B cell (primary cell): ENCODE results near the gene ZBTB3. TPM values are rescaled to one million over a fixed set of nuclear protein-coding genes. Genes with fewer than 3 reads are reported as not detected.

Source experiments
- ATAC-seq: fragments of 200-7000 bp; cut with Tn5 transposase; one replicate; pipeline ENCODE4 v1.10.0; 2021; ENCODE audit warnings: low read depth, mild to moderate bottlenecking, moderate number of reproducible peaks, moderate library complexity
- CTCF ChIA-PET: fragments of 350-600 bp; sonication (Branson Sonifier 250); formaldehyde crosslinking; loops from one replicate; lab custom pipeline; 2021; ENCODE audit warnings: antibody characterized with exemption, inconsistent platforms; lab: Charles Lee
- POLR2A ChIA-PET: fragments of 350-600 bp; sonication (Branson Sonifier 250); formaldehyde crosslinking; loops from one replicate; lab custom pipeline; 2021; ENCODE audit warnings: antibody characterized with exemption; lab: Charles Lee
- DNase-seq: peaks from one replicate; pipeline ENCODE4 v3.0.0; 2013
- H2AFZ ChIP-seq: 2 replicates; pipeline ENCODE4 v1.6.1; 2012; ENCODE audit warnings: mild to moderate bottlenecking, low read depth, low read length; ENCODE audit not compliant: insufficient read depth, poor library complexity, severe bottlenecking
- H3K27ac ChIP-seq, 2 donors: 1 replicate in 1 of 2; 2 replicates in 1 of 2; pipeline ENCODE4 v1.5.1; 2012 to 2013; ENCODE audit warnings: low read length in 2 of 2, mild to moderate bottlenecking in 2 of 2, moderate library complexity in 1 of 2
- H3K27me3 ChIP-seq, 4 experiments: fragments of 200-600 bp in 1 of 4; sonication (generic) in 1 of 4; replicated peaks in 1 of 4; 1 replicate in 2 of 4; 2 replicates in 2 of 4; pipeline versions ENCODE4 v1.6.1 to v1.7.0; 2013 to 2016; ENCODE audit warnings: low read length in 3 of 4, mild to moderate bottlenecking in 2 of 4, mixed read lengths in 1 of 4, moderate library complexity in 1 of 4; ENCODE audit not compliant: insufficient read depth in 4 of 4, control insufficient read depth in 3 of 4; ENCODE audit errors: control extremely low read depth in 1 of 4
- H3K36me3 ChIP-seq, 2 experiments: replicated peaks in 1 of 2; 1 replicate in 1 of 2; 2 replicates in 1 of 2; pipeline versions ENCODE4 v1.6.1 to v1.7.1; 2013; ENCODE audit warnings: low read length in 1 of 2; ENCODE audit not compliant: insufficient read depth in 2 of 2, control insufficient read depth in 1 of 2; ENCODE audit errors: control extremely low read depth in 1 of 2, extremely low read depth in 1 of 2
- H3K4me1 ChIP-seq, 2 donors: fragments of 200-600 bp in 1 of 2; sonication (generic) in 1 of 2; 1 replicate in 1 of 2; 2 replicates in 1 of 2; pipeline versions ENCODE4 v1.5.1 to v1.6.1; 2013 to 2017; ENCODE audit warnings: low read length in 2 of 2; ENCODE audit not compliant: control insufficient read depth in 2 of 2, insufficient read depth in 2 of 2
- H3K4me2 ChIP-seq: replicated peaks from 2 replicates; pipeline ENCODE3; 2012; ENCODE audit warnings: mild to moderate bottlenecking, low read depth, low read length; ENCODE audit not compliant: poor library complexity, severe bottlenecking
- H3K4me3 ChIP-seq, 5 experiments: fragments of 200-600 bp in 1 of 5; sonication (generic) in 1 of 5; 1 replicate in 3 of 5; 2 replicates in 2 of 5; pipeline versions ENCODE4 v1.5.1 to v1.7.0; 2011 to 2016; ENCODE audit warnings: low read length in 4 of 5, mild to moderate bottlenecking in 4 of 5, low read depth in 2 of 5, control low read depth in 1 of 5, moderate library complexity in 1 of 5; ENCODE audit not compliant: insufficient read depth in 1 of 5; ENCODE audit errors: control extremely low read depth in 1 of 5, extremely low read depth in 1 of 5
- H3K79me2 ChIP-seq: fragments of 200-600 bp; sonication (generic); one replicate; pipeline ENCODE4 v1.6.0; 2016; ENCODE audit warnings: low read length; ENCODE audit not compliant: control insufficient read depth, insufficient read depth
- H3K9ac ChIP-seq: fragments of 200-600 bp; sonication (generic); 2 replicates; pipeline ENCODE4 v1.6.1; 2017; ENCODE audit warnings: mild to moderate bottlenecking, low read length, moderate library complexity
- H3K9me3 ChIP-seq, 3 donors: one replicate each; pipeline versions ENCODE4 v1.6.1 to v1.7.1; 2013; ENCODE audit warnings: low read length in 2 of 3; ENCODE audit not compliant: control insufficient read depth in 2 of 3, insufficient read depth in 1 of 3; ENCODE audit errors: control extremely low read depth in 1 of 3
- H4K20me1 ChIP-seq: 2 replicates; pipeline ENCODE4 v1.6.0; 2012; ENCODE audit warnings: mild to moderate bottlenecking, low read length; ENCODE audit not compliant: insufficient read depth, control insufficient read depth, poor library complexity, severe bottlenecking
- H3K27ac Mint-ChIP-seq: one replicate; pipeline ENCODE4 v1.8.0; 2021; ENCODE audit warnings: mixed read lengths
- H3K27me3 Mint-ChIP-seq: one replicate; pipeline ENCODE4 v1.8.0; 2021; ENCODE audit warnings: mixed read lengths
- H3K4me1 Mint-ChIP-seq: one replicate; pipeline ENCODE4 v1.8.0; 2021; ENCODE audit warnings: mixed read lengths
- H3K4me3 Mint-ChIP-seq: one replicate; pipeline ENCODE4 v1.8.0; 2021; ENCODE audit warnings: mixed read lengths
- H3K9me3 Mint-ChIP-seq: one replicate; pipeline ENCODE4 v1.8.0; 2022; ENCODE audit warnings: mixed read lengths; ENCODE audit not compliant: insufficient read depth
- CTCF ChIP-seq: fragments of 200-600 bp; IDR thresholded peaks from one replicate; pipeline ENCODE4 v1.8.0; 2022; ENCODE audit warnings: antibody characterized with exemption, mild to moderate bottlenecking
- EZH2 ChIP-seq: IDR thresholded peaks from 2 replicates; pipeline ENCODE4 v1.6.1; 2012; ENCODE audit warnings: borderline replicate concordance, low read depth, mild to moderate bottlenecking, moderate library complexity, low read length; ENCODE audit not compliant: insufficient read depth, poor library complexity, severe bottlenecking
- WGBS: methylation state at CpG from one replicate; pipeline ENCODE4 v1.1.5; 2013; ENCODE audit warnings: missing lambda C conversion rate; ENCODE audit not compliant: insufficient coverage; 5-methylcytosine and 5-hydroxymethylcytosine counted together
- intact Hi-C: fragments of 100-400 bp; cut with micrococcal nuclease; formaldehyde crosslinking; loops from one replicate; pipeline ENCODE4 v1.10.0; 2022
- polyA plus RNA-seq: library from polyadenylated mRNA; depleted of rRNA; stranded (reverse); fragments of >200 nt; gene quantifications from 2 replicates; pipeline ENCODE4 v1.2.3, GENCODE V29; 2012
- total RNA-seq, 2 donors: library from RNA; stranded (reverse); fragments of 120-200 nt in 1 of 2; gene quantifications; 1 replicate in 1 of 2; 2 replicates in 1 of 2; pipeline versions ENCODE4 v1.2.3 to v1.2.4, GENCODE V29; 2013 to 2022

ZBTB3 gene
- total and polyA plus RNA-seq, 2 donors (not counting 1 experiment from before 2014, with no cell fraction given), result 8.7 to 22.0 TPM

GRCh38 chr11:62708392-62708791 lies 45.6 kb downstream of the ZBTB3 start:
- Histone ChIP-seq H3K4me3 (peak overlapping the region in 4 of 5 experiments; percentile 66 to 91 (median 81)), H2AFZ (peak overlapping the region; percentile 99), H3K9me3 (no peaks in the 10 kb centered on the region), H3K27me3 (no peaks in the 10 kb centered on the region), H3K9ac (peak overlapping the region; percentile 89), H3K4me1 (peaks cover 39 to 52% of the 10 kb centered on the region in 2 donors), H3K27ac (peak overlapping the region; percentile 90 to 93), H3K79me2 (peaks cover 25% of the 10 kb centered on the region), H4K20me1 (no peaks in the 10 kb centered on the region), H3K4me2 (peak overlapping the region; percentile 95), H3K36me3 (peaks cover 0 to 23% of the 10 kb centered on the region in 2 experiments)
- H3K27me3 Mint-ChIP-seq, result no peaks in the 10 kb centered on the region
- WGBS, result 96% methylated on average over 5 of the region's 5 CpGs
- DNase-seq (no peak), ATAC-seq (no peak)
- intact Hi-C loops, result loop anchor here (2.0 to 5.0 kb wide), 5 partner anchors 78 to 149 kb away; partner anchors contain the start of genes EEF1G, TMEM179B and TUT1
- POLR2A ChIA-PET, result interaction anchor here (0.5 to 6.5 kb wide), 11 partner anchors 19 to 320 kb away, joined by 3 to 66 read pairs (median 11); partner anchors contain the start of genes B3GAT3, C11orf98, CSKMT and HNRNPUL2
- peak overlapping the region; percentile 92 for H3K4me3 Mint-ChIP-seq
- CTCF ChIA-PET, result interaction anchor here (0.8 to 1.4 kb wide), 6 partner anchors 11 to 78 kb away, joined by 3 to 5 read pairs (median 3); partner anchors contain the start of genes HNRNPUL2 and UQCC3
- peak overlapping the region; percentile 95 for H3K27ac Mint-ChIP-seq
- TF ChIP-seq CTCF, result no peak
- no peak for TF ChIP-seq EZH2
- peaks cover 61% of the 10 kb centered on the region for H3K4me1 Mint-ChIP-seq
- no peaks in the 10 kb centered on the region for H3K9me3 Mint-ChIP-seq

GRCh38 chr11:62707277-62707861 lies 46.6 kb downstream of the ZBTB3 start, which contains the start of the genes BSCL2 and GNG3:
TSS of gene BSCL2 (minus strand) at chr11:62707424. CDS start at chr11:62707195, 229 bp downstream.
TSS of gene GNG3 (plus strand) at chr11:62707676. CDS start at chr11:62708296, 620 bp downstream.
- Histone ChIP-seq H3K4me3 (peak within 1 kb of the TSS; percentile 39 to 91 (median 69)), H3K4me2 (peak within 1 kb of the TSS; percentile 95), H3K9me3 (no peaks in the 10 kb centered on the region), H3K79me2 (peaks cover 25% of the 10 kb centered on the region), H2AFZ (peak within 1 kb of the TSS; percentile 99), H3K4me1 (peaks cover 39 to 52% of the 10 kb centered on the region in 2 donors), H3K27ac (peak within 1 kb of the TSS; percentile 90 to 93), H3K36me3 (peaks cover 0 to 18% of the 10 kb centered on the region in 2 experiments), H3K27me3 (no peaks in the 10 kb centered on the region), H4K20me1 (no peaks in the 10 kb centered on the region), H3K9ac (peak within 1 kb of the TSS; percentile 89)
- ChIA-PET POLR2A (interaction anchor here (0.6 to 6.5 kb wide), 8 partner anchors 20 to 174 kb away, joined by 3 to 66 read pairs (median 7); partner anchors contain the start of genes B3GAT3, C11orf98, CSKMT and HNRNPUL2), CTCF (interaction anchor here (0.7 to 3.3 kb wide), 8 partner anchors 10 to 174 kb away, joined by 3 to 13 read pairs (median 4); partner anchors contain the start of genes HNRNPUL2, SLC3A2 and TTC9C)
- peak; percentile 52 for DNase-seq
- intact Hi-C loops, result loop anchor here (2.0 to 5.0 kb wide), 4 partner anchors 115 to 173 kb away; partner anchors contain the start of genes EEF1G, SLC3A2 and TUT1
- WGBS, result 93% methylated on average over 9 of the region's 10 CpGs
- peak within 1 kb of the TSS; percentile 95 for H3K27ac Mint-ChIP-seq
- H3K9me3 Mint-ChIP-seq, result no peaks in the 10 kb centered on the region
- peaks cover 55% of the 10 kb centered on the region for H3K4me1 Mint-ChIP-seq
- H3K27me3 Mint-ChIP-seq, result no peaks in the 10 kb centered on the region
- no peak for ATAC-seq
- TF ChIP-seq EZH2 (no peak), CTCF (no peak)
- H3K4me3 Mint-ChIP-seq, result peak within 1 kb of the TSS; percentile 92
